Measurements from ENCODE around the gene GPR141. TPM values are rescaled to one million over a fixed set of nuclear protein-coding genes. Genes with fewer than 3 reads are reported as not detected.

GPR141 gene
- total and polyA plus RNA-seq, 12 donors: 0.17 to 2.2 (median 0.91) TPM; not detected in 3

DNA sequence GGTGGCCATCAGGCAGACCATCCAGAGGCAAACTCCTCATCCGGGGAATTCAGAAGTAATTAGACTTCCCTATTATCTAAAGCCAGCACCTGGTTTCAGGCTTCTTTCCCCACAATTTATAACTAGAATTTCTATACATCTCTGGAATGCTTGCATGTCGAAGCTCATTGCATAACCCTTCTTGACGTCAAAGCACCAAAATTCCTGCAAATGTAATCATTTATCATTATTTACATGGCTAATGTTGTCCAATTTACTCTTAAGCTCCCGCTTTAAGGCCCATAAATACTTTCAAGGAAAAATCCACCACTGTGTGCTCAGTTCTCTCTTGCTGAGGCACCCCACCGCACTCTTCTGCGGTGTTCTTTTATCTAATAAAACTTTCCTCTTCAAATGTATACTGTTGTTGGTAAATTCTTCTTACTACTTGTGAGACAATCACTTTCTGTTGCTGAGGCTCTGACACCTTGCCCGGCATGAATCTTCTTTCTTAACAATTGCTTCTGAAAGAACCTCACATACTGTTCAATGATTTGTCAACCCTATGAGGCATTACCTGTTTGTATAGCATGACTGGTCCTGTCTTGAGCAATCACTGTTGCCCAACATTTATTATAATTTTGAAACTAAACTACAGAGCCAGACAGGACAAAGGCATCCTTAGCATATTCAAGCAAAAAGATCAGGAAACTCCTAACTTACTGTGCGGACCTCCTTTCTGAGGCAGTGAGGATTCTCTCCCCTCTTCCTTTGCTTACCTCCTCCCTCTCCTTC, 17.4 kb upstream of the GPR141 start:
- WGBS, 4 donors: 59 to 75% (median 71%) methylated on average over 8 of the region's 8 CpGs
- H3K36me3 ChIP-seq (replicated peaks in 1 of 2): no peaks in the 10 kb centered on the region
- H3K9me3 ChIP-seq (replicated peaks in 1 of 3): no peaks in the 10 kb centered on the region
- H3K27ac ChIP-seq: no peak overlapping the region
- no peak for DNase-seq
- no peaks in the 10 kb centered on the region for H3K27me3 ChIP-seq
- intact Hi-C loops (cut with DNase I): no loop called here
- no peak for TF ChIP-seq CTCF (IDR thresholded peaks at IDR 0.05)
- no peak for TF ChIP-seq POLR2A (IDR thresholded peaks at IDR 0.05)
- no peak overlapping the region for H3K4me3 ChIP-seq
- H3K4me1 ChIP-seq (replicated peaks in 1 of 2): no peaks in the 10 kb centered on the region

GRCh38 chr7:37669818-37670217, 13.7 kb upstream of the GPR141 start:
- intact Hi-C loops (cut with DNase I): no loop called here
- WGBS, 4 donors: 38 to 60% (median 56%) methylated on average over 1 of the region's 1 CpG

DNA sequence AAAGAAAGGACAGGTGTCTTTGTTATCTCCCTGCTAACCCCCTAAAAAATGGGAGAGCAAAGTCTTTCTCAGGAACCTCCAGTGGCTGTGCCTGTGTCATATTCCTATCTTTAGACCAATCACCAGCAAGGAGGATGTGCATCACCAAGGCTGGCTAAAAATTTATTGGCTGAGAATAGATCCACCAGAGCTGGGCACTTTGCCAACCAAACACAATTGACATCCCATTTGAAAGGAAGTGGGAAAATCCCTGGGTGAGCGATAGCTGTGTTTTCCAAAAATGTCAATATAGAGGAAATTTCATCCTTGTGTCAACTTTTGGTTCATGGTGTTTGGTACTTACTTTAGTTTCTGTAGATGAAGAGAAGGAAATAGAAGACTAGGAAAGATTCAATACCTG, 13.1 kb upstream of the GPR141 start:
- H3K36me3 ChIP-seq (replicated peaks in 1 of 2): no peaks in the 10 kb centered on the region
- no peaks in the 10 kb centered on the region for H3K9me3 ChIP-seq (replicated peaks in 1 of 3)
- no peaks in the 10 kb centered on the region for H3K27me3 ChIP-seq
- WGBS, 4 donors: 50 to 74% (median 69%) methylated on average over 1 of the region's 1 CpG
- DNase-seq: no peak
- intact Hi-C loops (cut with DNase I): no loop called here
- TF ChIP-seq POLR2A (IDR thresholded peaks at IDR 0.05): no peak
- no peak for TF ChIP-seq CTCF (IDR thresholded peaks at IDR 0.05)
- H3K4me1 ChIP-seq (replicated peaks in 1 of 2): no peaks in the 10 kb centered on the region
- no peak overlapping the region for H3K27ac ChIP-seq
- no peak overlapping the region for H3K4me3 ChIP-seq

More at GRCh38 chr7:37669818-37670217, 13.7 kb upstream of the GPR141 start:
- H3K4me3 ChIP-seq: no peak overlapping the region
- no peaks in the 10 kb centered on the region for H3K4me1 ChIP-seq (replicated peaks in 1 of 2)
- no peaks in the 10 kb centered on the region for H3K27me3 ChIP-seq
- no peak for TF ChIP-seq POLR2A (IDR thresholded peaks at IDR 0.05)
- TF ChIP-seq CTCF (IDR thresholded peaks at IDR 0.05): no peak
- H3K9me3 ChIP-seq (replicated peaks in 1 of 3): no peaks in the 10 kb centered on the region
- H3K36me3 ChIP-seq (replicated peaks in 1 of 2): no peaks in the 10 kb centered on the region
- DNase-seq: no peak
- H3K27ac ChIP-seq: no peak overlapping the region

- Histone ChIP-seq H3K4me3 (no peak overlapping the region), H3K27me3 (no peaks in the 10 kb centered on the region), H3K4me1 (replicated peaks in 1 of 2) (no peaks in the 10 kb centered on the region), H3K9me3 (replicated peaks in 1 of 3) (no peaks in the 10 kb centered on the region), H3K27ac (no peak overlapping the region), H3K36me3 (replicated peaks in 1 of 2) (no peaks in the 10 kb centered on the region)
- 66 to 71% (median 69%) methylated on average over 3 of the region's 3 CpGs for WGBS, 4 donors
- intact Hi-C loops (cut with DNase I): no loop called here
- no peak for DNase-seq
- TF ChIP-seq CTCF (IDR thresholded peaks at IDR 0.05) (no peak), POLR2A (IDR thresholded peaks at IDR 0.05) (no peak)
These were observed 11.7 kb upstream of the GPR141 start for GRCh38 chr7:37671876-37672275.

All from adrenal gland (tissue), 12 donors.